Neural progenitor cell (in vitro differentiated cells): ENCODE measurements around the gene WDR62.

Experiments used
- EZH2 ChIP-seq: fragments of 200-600 bp; sonication (generic); IDR thresholded peaks from 2 replicates; pipeline ENCODE4 v1.6.1; 2017; ENCODE audit warnings: antibody characterized with exemption, mild to moderate bottlenecking, moderate library complexity
- EZH2phosphoT487 ChIP-seq: fragments of 200-600 bp; sonication (generic); IDR thresholded peaks from 2 replicates; pipeline ENCODE4 v1.6.1; 2017; ENCODE audit warnings: antibody characterized with exemption
- TF ChIP-seq, protein P1 (sequence below): fragments of 200-600 bp; sonication (generic); IDR thresholded peaks from 2 replicates; pipeline ENCODE4 v1.5.1; 2017; ENCODE audit warnings: antibody characterized with exemption, mild to moderate bottlenecking

DNA sequence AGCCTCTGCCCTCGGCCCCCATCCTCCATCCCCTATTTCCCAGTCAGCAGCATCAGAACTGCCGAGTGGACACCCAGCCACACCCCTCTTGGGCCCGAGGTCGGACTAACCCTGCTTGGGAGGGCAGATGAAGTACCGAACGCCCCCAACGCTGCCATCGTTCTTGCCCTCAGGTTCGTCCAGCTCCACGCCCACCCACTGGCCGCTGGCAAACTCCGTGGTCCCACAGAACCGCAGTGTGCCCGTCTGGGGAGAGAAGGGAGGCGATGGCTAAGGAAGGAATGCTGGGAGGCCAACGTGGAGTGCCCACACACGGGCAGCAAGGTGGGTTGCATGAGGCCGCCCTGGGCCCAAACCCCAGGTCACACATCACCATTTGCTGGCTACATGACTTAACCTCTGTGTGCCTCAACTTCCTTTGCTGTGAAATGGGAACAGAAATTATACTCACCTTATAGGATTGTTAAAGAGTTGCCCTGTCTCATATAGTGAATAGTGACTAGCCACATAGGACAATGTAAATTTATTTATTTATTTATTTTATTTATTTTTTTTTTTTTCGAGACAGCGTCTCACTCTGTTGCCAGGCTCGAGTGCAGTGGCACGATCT is 35.5 kb upstream of the WDR62 start:
- TF ChIP-seq EZH2, result no peak
- TF ChIP-seq, protein P1, sequence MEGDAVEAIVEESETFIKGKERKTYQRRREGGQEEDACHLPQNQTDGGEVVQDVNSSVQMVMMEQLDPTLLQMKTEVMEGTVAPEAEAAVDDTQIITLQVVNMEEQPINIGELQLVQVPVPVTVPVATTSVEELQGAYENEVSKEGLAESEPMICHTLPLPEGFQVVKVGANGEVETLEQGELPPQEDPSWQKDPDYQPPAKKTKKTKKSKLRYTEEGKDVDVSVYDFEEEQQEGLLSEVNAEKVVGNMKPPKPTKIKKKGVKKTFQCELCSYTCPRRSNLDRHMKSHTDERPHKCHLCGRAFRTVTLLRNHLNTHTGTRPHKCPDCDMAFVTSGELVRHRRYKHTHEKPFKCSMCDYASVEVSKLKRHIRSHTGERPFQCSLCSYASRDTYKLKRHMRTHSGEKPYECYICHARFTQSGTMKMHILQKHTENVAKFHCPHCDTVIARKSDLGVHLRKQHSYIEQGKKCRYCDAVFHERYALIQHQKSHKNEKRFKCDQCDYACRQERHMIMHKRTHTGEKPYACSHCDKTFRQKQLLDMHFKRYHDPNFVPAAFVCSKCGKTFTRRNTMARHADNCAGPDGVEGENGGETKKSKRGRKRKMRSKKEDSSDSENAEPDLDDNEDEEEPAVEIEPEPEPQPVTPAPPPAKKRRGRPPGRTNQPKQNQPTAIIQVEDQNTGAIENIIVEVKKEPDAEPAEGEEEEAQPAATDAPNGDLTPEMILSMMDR, result no peak
- TF ChIP-seq EZH2phosphoT487, result no peak
